K562 (cell line): ENCODE results near the gene DISC1.

Experiments
- CTCF ChIP-seq, 3 experiments: IDR thresholded peaks in 2 of 3; conservative IDR thresholded peaks in 1 of 3; 2 replicates each; pipeline ENCODE4 v1.5.1; 2011 to 2012; ENCODE audit warnings: low read length in 3 of 3, mild to moderate bottlenecking in 3 of 3, control low read depth in 2 of 3, improper control_type of control experiment in 1 of 3, inconsistent platforms in 1 of 3, low read depth in 1 of 3, mixed read lengths in 1 of 3, moderate library complexity in 1 of 3; ENCODE audit not compliant: insufficient read depth in 2 of 3
- MEIS2 ChIP-seq: fragments of 450-650 bp; IDR thresholded peaks from 2 replicates; pipeline ENCODE4 v1.6.1; 2014; ENCODE audit warnings: mild to moderate bottlenecking; ENCODE audit not compliant: partially characterized antibody
- NFATC3 ChIP-seq: fragments of 450-650 bp; IDR thresholded peaks from 2 replicates; pipeline ENCODE4 v1.6.1; 2017; ENCODE audit warnings: mild to moderate bottlenecking
- NKRF ChIP-seq: fragments of 450-650 bp; IDR thresholded peaks from 2 replicates; pipeline ENCODE4 v1.6.1; 2016; ENCODE audit warnings: borderline replicate concordance
- POLR2A ChIP-seq: fragments of 450-650 bp; conservative IDR thresholded peaks from 2 replicates; pipeline ENCODE4 v1.6.1; 2016
- POLR2AphosphoS5 ChIP-seq: IDR thresholded peaks from 2 replicates; pipeline ENCODE4 v1.6.1; 2011; ENCODE audit warnings: mild to moderate bottlenecking, low read depth, low read length, moderate library complexity; ENCODE audit not compliant: control insufficient read depth, insufficient read depth
- POLR3G ChIP-seq: IDR thresholded peaks from 2 replicates; pipeline ENCODE4 v1.6.1; 2011; ENCODE audit not compliant: insufficient read length, insufficient replicate concordance; ENCODE audit errors: extremely low read depth
- ZFP36 ChIP-seq: fragments of 150-350 bp; IDR thresholded peaks from 2 replicates; pipeline ENCODE4 v1.6.1; 2018; ENCODE audit warnings: low read length, low read depth; ENCODE audit not compliant: partially characterized antibody
- ZNF12 ChIP-seq: sonication (generic); formaldehyde crosslinking; IDR thresholded peaks from 2 replicates; pipeline ENCODE4 v1.4.0; 2020; ENCODE audit warnings: mild to moderate bottlenecking, missing genetic modification reagents
- TF ChIP-seq, protein P1 (sequence below), 2 experiments: fragments of 450-650 bp in 1 of 2; IDR thresholded peaks; 2 replicates each; pipeline ENCODE4 v1.6.1; 2011 to 2017; ENCODE audit warnings: low read depth in 2 of 2, antibody characterized with exemption in 1 of 2, borderline replicate concordance in 1 of 2, low read length in 1 of 2, mild to moderate bottlenecking in 1 of 2, mixed read lengths in 1 of 2; ENCODE audit not compliant: control insufficient read depth in 1 of 2
- TF ChIP-seq, protein P2 (sequence below): sonication (generic); formaldehyde crosslinking; IDR thresholded peaks from 2 replicates; pipeline ENCODE4 v1.8.1; 2023; ENCODE audit warnings: mild to moderate bottlenecking, missing genetic modification reagents
- TF ChIP-seq, protein P3 (sequence below): fragments of 250-450 bp; sonication (Bioruptor Pico); IDR thresholded peaks from 2 replicates; pipeline ENCODE4 v1.5.0; 2020; ENCODE audit warnings: mild to moderate bottlenecking, borderline replicate concordance
- TF ChIP-seq, protein P4 (sequence below): sonication (generic); formaldehyde crosslinking; IDR thresholded peaks from 2 replicates; pipeline ENCODE4 v1.9.0; 2022; ENCODE audit warnings: mild to moderate bottlenecking, missing genetic modification reagents

DNA sequence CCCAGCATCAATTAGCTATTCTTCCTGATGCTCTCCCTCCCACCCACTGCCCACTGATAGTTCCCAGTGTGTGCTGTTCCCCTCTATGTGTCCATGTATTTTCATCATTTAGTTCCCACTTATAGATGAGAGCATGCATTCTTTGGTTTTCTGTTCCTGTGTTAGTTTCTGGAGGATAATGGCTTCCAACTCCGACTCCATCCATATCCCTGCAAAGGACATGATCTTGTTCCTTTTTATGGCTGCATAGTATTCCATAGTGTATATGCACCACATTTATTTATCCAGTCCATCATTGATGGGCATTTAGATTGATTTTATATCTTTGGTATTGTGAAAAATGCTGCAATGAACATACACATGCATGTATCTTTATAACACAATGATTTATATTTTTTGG is 30.2 kb downstream of the DISC1 start:
- TF ChIP-seq, protein P1, sequence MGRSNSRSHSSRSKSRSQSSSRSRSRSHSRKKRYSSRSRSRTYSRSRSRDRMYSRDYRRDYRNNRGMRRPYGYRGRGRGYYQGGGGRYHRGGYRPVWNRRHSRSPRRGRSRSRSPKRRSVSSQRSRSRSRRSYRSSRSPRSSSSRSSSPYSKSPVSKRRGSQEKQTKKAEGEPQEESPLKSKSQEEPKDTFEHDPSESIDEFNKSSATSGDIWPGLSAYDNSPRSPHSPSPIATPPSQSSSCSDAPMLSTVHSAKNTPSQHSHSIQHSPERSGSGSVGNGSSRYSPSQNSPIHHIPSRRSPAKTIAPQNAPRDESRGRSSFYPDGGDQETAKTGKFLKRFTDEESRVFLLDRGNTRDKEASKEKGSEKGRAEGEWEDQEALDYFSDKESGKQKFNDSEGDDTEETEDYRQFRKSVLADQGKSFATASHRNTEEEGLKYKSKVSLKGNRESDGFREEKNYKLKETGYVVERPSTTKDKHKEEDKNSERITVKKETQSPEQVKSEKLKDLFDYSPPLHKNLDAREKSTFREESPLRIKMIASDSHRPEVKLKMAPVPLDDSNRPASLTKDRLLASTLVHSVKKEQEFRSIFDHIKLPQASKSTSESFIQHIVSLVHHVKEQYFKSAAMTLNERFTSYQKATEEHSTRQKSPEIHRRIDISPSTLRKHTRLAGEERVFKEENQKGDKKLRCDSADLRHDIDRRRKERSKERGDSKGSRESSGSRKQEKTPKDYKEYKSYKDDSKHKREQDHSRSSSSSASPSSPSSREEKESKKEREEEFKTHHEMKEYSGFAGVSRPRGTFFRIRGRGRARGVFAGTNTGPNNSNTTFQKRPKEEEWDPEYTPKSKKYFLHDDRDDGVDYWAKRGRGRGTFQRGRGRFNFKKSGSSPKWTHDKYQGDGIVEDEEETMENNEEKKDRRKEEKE (IDR thresholded peaks at IDR 0.05; ENCODE audit: borderline replicate concordance in 1 of 2, control insufficient read depth in 1 of 2, low read depth in 2 of 2, low read length in 1 of 2): no peak
- no peak for TF ChIP-seq CTCF (IDR thresholded peaks at IDR 0.05 in 2 of 3, conservative IDR thresholded peaks at IDR 0.05 in 1 of 3; ENCODE audit: insufficient read depth in 2 of 3, low read depth in 1 of 3, low read length in 3 of 3)
- no peak for TF ChIP-seq MEIS2
- no peak for TF ChIP-seq POLR2A
- TF ChIP-seq, protein P2, sequence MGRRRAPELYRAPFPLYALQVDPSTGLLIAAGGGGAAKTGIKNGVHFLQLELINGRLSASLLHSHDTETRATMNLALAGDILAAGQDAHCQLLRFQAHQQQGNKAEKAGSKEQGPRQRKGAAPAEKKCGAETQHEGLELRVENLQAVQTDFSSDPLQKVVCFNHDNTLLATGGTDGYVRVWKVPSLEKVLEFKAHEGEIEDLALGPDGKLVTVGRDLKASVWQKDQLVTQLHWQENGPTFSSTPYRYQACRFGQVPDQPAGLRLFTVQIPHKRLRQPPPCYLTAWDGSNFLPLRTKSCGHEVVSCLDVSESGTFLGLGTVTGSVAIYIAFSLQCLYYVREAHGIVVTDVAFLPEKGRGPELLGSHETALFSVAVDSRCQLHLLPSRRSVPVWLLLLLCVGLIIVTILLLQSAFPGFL (CRISPR knock-in tag): no peak
- TF ChIP-seq, protein P3, sequence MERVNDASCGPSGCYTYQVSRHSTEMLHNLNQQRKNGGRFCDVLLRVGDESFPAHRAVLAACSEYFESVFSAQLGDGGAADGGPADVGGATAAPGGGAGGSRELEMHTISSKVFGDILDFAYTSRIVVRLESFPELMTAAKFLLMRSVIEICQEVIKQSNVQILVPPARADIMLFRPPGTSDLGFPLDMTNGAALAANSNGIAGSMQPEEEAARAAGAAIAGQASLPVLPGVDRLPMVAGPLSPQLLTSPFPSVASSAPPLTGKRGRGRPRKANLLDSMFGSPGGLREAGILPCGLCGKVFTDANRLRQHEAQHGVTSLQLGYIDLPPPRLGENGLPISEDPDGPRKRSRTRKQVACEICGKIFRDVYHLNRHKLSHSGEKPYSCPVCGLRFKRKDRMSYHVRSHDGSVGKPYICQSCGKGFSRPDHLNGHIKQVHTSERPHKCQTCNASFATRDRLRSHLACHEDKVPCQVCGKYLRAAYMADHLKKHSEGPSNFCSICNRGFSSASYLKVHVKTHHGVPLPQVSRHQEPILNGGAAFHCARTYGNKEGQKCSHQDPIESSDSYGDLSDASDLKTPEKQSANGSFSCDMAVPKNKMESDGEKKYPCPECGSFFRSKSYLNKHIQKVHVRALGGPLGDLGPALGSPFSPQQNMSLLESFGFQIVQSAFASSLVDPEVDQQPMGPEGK (CRISPR knock-in tag): no peak
- no peak for TF ChIP-seq NKRF
- no peak for TF ChIP-seq ZFP36
- TF ChIP-seq POLR2AphosphoS5: no peak
- TF ChIP-seq NFATC3: no peak
- TF ChIP-seq ZNF12 (CRISPR knock-in tag): no peak
- TF ChIP-seq, protein P4, sequence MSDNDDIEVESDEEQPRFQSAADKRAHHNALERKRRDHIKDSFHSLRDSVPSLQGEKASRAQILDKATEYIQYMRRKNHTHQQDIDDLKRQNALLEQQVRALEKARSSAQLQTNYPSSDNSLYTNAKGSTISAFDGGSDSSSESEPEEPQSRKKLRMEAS: no peak
- TF ChIP-seq POLR3G: no peak
